Measurements from ENCODE around the gene HEG1.

The HEG1 gene

GRCh38 chr3:125072749-125073389 is 17.1 kb upstream of the HEG1 start:
- H3K4me3 ChIP-seq (ENCODE audit: low read depth, low read length): no peak overlapping the region

- H3K4me3 ChIP-seq (ENCODE audit: low read depth, low read length): no peak overlapping the region
Measured at GRCh38 chr3:125072301-125072700, 16.5 kb upstream of the HEG1 start.

- no peak overlapping the region for H3K4me3 ChIP-seq (ENCODE audit: low read depth, low read length)
Measured at GRCh38 chr3:125069968-125070745, 14.4 kb upstream of the HEG1 start.

GRCh38 chr3:125069452-125069851 is 13.7 kb upstream of the HEG1 start:
- no peak overlapping the region for H3K4me3 ChIP-seq (ENCODE audit: low read depth, low read length)

GRCh38 chr3:125068265-125068664 is 12.5 kb upstream of the HEG1 start:
- no peak overlapping the region for H3K4me3 ChIP-seq (ENCODE audit: low read depth, low read length)

GRCh38 chr3:125067225-125067624 is 11.4 kb upstream of the HEG1 start:
- H3K4me3 ChIP-seq (ENCODE audit: low read depth, low read length): no peak overlapping the region

- H3K4me3 ChIP-seq (ENCODE audit: low read depth, low read length): no peak overlapping the region
Measured at GRCh38 chr3:125062904-125063618, 7.3 kb upstream of the HEG1 start.

- no peak overlapping the region for H3K4me3 ChIP-seq (ENCODE audit: low read depth, low read length)
Measured at GRCh38 chr3:125061646-125062045, 5.8 kb upstream of the HEG1 start.

- H3K4me3 ChIP-seq (ENCODE audit: low read depth, low read length): no peak overlapping the region
Measured at GRCh38 chr3:125061170-125061569, 5.4 kb upstream of the HEG1 start.

- H3K4me3 ChIP-seq (ENCODE audit: low read depth, low read length): no peak overlapping the region
Measured at GRCh38 chr3:125059488-125060245, 3.9 kb upstream of the HEG1 start.

- H3K4me3 ChIP-seq (ENCODE audit: low read depth, low read length): no peak overlapping the region
Measured at GRCh38 chr3:125058959-125059358, 3.2 kb upstream of the HEG1 start.

- no peak overlapping the region for H3K4me3 ChIP-seq (ENCODE audit: low read depth, low read length)
Measured at GRCh38 chr3:125058529-125058928, 2.7 kb upstream of the HEG1 start.

GRCh38 chr3:125057186-125057850 is 1.5 kb upstream of the HEG1 start:
- H3K4me3 ChIP-seq (ENCODE audit: low read depth, low read length): no peak overlapping the region

- peak overlapping the region; percentile 70 for H3K4me3 ChIP-seq (ENCODE audit: low read depth, low read length)
Measured at GRCh38 chr3:125055331-125055912, 375 bp downstream of the HEG1 start.

- peak overlapping the region; percentile 70 for H3K4me3 ChIP-seq (ENCODE audit: low read depth, low read length)
Measured at GRCh38 chr3:125054449-125055329, 1.1 kb downstream of the HEG1 start.

GRCh38 chr3:125054062-125054448 is 1.7 kb downstream of the HEG1 start:
- H3K4me3 ChIP-seq (ENCODE audit: low read depth, low read length): no peak overlapping the region

GRCh38 chr3:125053304-125053699 is 2.5 kb downstream of the HEG1 start:
- no peak overlapping the region for H3K4me3 ChIP-seq (ENCODE audit: low read depth, low read length)

GRCh38 chr3:125052624-125053303 is 3.0 kb downstream of the HEG1 start:
- H3K4me3 ChIP-seq (ENCODE audit: low read depth, low read length): no peak overlapping the region
